ENCODE measurements around the gene TP63.

DNA sequence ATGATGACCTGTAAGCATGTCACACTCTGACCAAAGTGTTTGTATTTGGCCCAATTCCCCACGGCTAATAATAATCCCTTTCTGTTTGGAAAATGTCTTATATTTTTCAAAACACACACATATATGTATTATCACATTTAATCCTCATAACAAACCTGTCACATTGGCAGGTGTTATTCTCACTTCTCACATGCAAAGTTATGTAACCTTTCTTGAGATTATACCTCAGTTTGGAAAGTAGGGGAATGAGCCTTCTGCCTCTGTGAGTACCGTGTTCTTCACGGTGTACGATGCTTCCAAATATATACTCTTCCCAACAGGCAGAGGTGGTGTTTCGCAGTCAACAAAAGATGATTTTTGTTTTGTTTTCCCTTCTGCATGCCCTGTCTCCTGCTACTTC lies 205.6 kb downstream of the TP63 start:
- no peak for TF ChIP-seq CTCF (IDR thresholded peaks at IDR 0.05; ENCODE audit: extremely low read depth in 1 of 2, insufficient read depth in 1 of 2, low read depth in 1 of 2, low read length in 2 of 2)
- no peak for TF ChIP-seq EZH2 (IDR thresholded peaks at IDR 0.05; ENCODE audit: borderline replicate concordance, low read depth, low read length, severe bottlenecking)
- TF ChIP-seq POLR2A (IDR thresholded peaks at IDR 0.05; ENCODE audit: low read depth, low read length), result no peak
- TF ChIP-seq, protein P1, sequence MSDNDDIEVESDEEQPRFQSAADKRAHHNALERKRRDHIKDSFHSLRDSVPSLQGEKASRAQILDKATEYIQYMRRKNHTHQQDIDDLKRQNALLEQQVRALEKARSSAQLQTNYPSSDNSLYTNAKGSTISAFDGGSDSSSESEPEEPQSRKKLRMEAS (IDR thresholded peaks at IDR 0.05; ENCODE audit: insufficient read depth, insufficient read length), result no peak
- no peak for TF ChIP-seq FOS (IDR thresholded peaks at IDR 0.05; ENCODE audit: borderline replicate concordance, insufficient read depth, low read length)
- no peak for TF ChIP-seq POLR2AphosphoS5 (IDR thresholded peaks at IDR 0.05; ENCODE audit: insufficient read depth, low read depth, low read length)
- TF ChIP-seq JUN (IDR thresholded peaks at IDR 0.05; ENCODE audit: borderline replicate concordance, insufficient read depth, insufficient read length, low read depth), result no peak

Measured in endothelial cell of umbilical vein (primary cell).